Measurements from ENCODE around the gene FAM81A. TPM values are rescaled to one million over a fixed set of nuclear protein-coding genes. Genes with fewer than 3 reads are reported as not detected.

Gene FAM81A
- total RNA-seq, 1 donor from 2014 or later, result 0.49 TPM

- Histone ChIP-seq H3K36me3 (no peaks in the 10 kb centered on the region), H3K27me3 (no peaks in the 10 kb centered on the region), H3K4me1 (no peaks in the 10 kb centered on the region), H3K9me3 (no peaks in the 10 kb centered on the region), H3K4me3 (no peak overlapping the region), H3K27ac (no peak overlapping the region)
- no peak for DNase-seq (ENCODE audit: extremely low spot score in 2 of 2)
- TF ChIP-seq POLR2AphosphoS5 (IDR thresholded peaks at IDR 0.05; ENCODE audit: insufficient read depth in 1 of 2, low read depth in 1 of 2) (peak in 1 of 2 donors; percentile 62), POLR2A (IDR thresholded peaks at IDR 0.05) (no peak), CTCF (IDR thresholded peaks at IDR 0.05) (peak; percentile 58 to 91 (median 77))
- intact Hi-C loops (cut with DNase I), result no loop called here
These were observed 91.0 kb downstream of the FAM81A start for GRCh38 chr15:59528961-59529402.

GRCh38 chr15:59531066-59531675 lies 93.2 kb downstream of the FAM81A start:
- no peak for DNase-seq (ENCODE audit: extremely low spot score in 2 of 2)

GRCh38 chr15:59532770-59533379 lies 94.9 kb downstream of the FAM81A start:
- intact Hi-C loops (cut with DNase I), result no loop called here
- DNase-seq (ENCODE audit: extremely low spot score in 2 of 2), result no peak

More at GRCh38 chr15:59531066-59531675, 93.2 kb downstream of the FAM81A start:
- H3K36me3 ChIP-seq, result no peaks in the 10 kb centered on the region
- intact Hi-C loops (cut with DNase I), result no loop called here
- H3K27me3 ChIP-seq, result no peaks in the 10 kb centered on the region
- H3K27ac ChIP-seq, result no peak overlapping the region
- TF ChIP-seq POLR2AphosphoS5 (IDR thresholded peaks at IDR 0.05; ENCODE audit: insufficient read depth in 1 of 2, low read depth in 1 of 2) (no peak), POLR2A (IDR thresholded peaks at IDR 0.05) (no peak), CTCF (IDR thresholded peaks at IDR 0.05) (no peak)
- no peak overlapping the region for H3K4me3 ChIP-seq
- H3K9me3 ChIP-seq, result no peaks in the 10 kb centered on the region
- no peaks in the 10 kb centered on the region for H3K4me1 ChIP-seq

GRCh38 chr15:59536553-59536952 lies 98.6 kb downstream of the FAM81A start:
- intact Hi-C loops (cut with DNase I), result no loop called here
- no peaks in the 10 kb centered on the region for H3K36me3 ChIP-seq
- no peaks in the 10 kb centered on the region for H3K27me3 ChIP-seq
- DNase-seq (ENCODE audit: extremely low spot score in 2 of 2), result no peak
- H3K27ac ChIP-seq, result no peak overlapping the region
- H3K4me3 ChIP-seq, result no peak overlapping the region
- no peaks in the 10 kb centered on the region for H3K9me3 ChIP-seq
- H3K4me1 ChIP-seq, result no peaks in the 10 kb centered on the region
- TF ChIP-seq POLR2A (IDR thresholded peaks at IDR 0.05) (no peak), CTCF (IDR thresholded peaks at IDR 0.05) (no peak), POLR2AphosphoS5 (IDR thresholded peaks at IDR 0.05; ENCODE audit: insufficient read depth in 1 of 2, low read depth in 1 of 2) (no peak)

More at GRCh38 chr15:59532770-59533379, 94.9 kb downstream of the FAM81A start:
- no peak overlapping the region for H3K27ac ChIP-seq
- no peak overlapping the region for H3K4me3 ChIP-seq
- no peaks in the 10 kb centered on the region for H3K36me3 ChIP-seq
- no peak for TF ChIP-seq POLR2A (IDR thresholded peaks at IDR 0.05)
- peak in 2 of 3 experiments; percentile 30 to 56 for TF ChIP-seq CTCF (IDR thresholded peaks at IDR 0.05)
- H3K27me3 ChIP-seq, result no peaks in the 10 kb centered on the region
- H3K9me3 ChIP-seq, result no peaks in the 10 kb centered on the region
- no peaks in the 10 kb centered on the region for H3K4me1 ChIP-seq

- DNase-seq (ENCODE audit: extremely low spot score in 2 of 2), result no peak
- Histone ChIP-seq H3K4me3 (no peak overlapping the region), H3K4me1 (no peaks in the 10 kb centered on the region), H3K27me3 (no peaks in the 10 kb centered on the region), H3K36me3 (no peaks in the 10 kb centered on the region), H3K27ac (no peak overlapping the region), H3K9me3 (no peaks in the 10 kb centered on the region)
- TF ChIP-seq POLR2AphosphoS5 (IDR thresholded peaks at IDR 0.05; ENCODE audit: insufficient read depth in 1 of 2, low read depth in 1 of 2), result no peak
- TF ChIP-seq CTCF (IDR thresholded peaks at IDR 0.05), result no peak
- TF ChIP-seq POLR2A (IDR thresholded peaks at IDR 0.05), result no peak
- intact Hi-C loops (cut with DNase I), result no loop called here
These were observed 99.4 kb downstream of the FAM81A start for GRCh38 chr15:59537403-59537802.
